ENCODE data around the gene EPB41L2. TPM values are rescaled to one million over a fixed set of nuclear protein-coding genes. Genes with fewer than 3 reads are reported as not detected.
"Not testable (repeated sequence)": the region's sequence is repeated elsewhere in the genome, so short reads cannot be mapped to it uniquely, and the experiment has no call there.

EPB41L2 gene
- total RNA-seq, 6 experiments from 2014 or later: 15.3 to 38.5 (median 24.6) TPM

- intact Hi-C loops (cut with DNase I): no loop called here
- Histone ChIP-seq H3K27ac (no peak overlapping the region), H3K4me3 (peak overlapping the region in 1 of 3 donors; percentile 3), H3K36me3 (no peaks in the 10 kb centered on the region), H3K4me1 (peaks cover 0 to 22% (median 0%) of the 10 kb centered on the region in 4 donors), H3K9me3 (no peaks in the 10 kb centered on the region), H3K27me3 (no peaks in the 10 kb centered on the region)
- DNase-seq: no peak
- 40% methylated on average over 5 of the region's 5 CpGs for WGBS (ENCODE audit: insufficient coverage, low coverage, low lambda C conversion rate, missing lambda C conversion rate)
- no peak for TF ChIP-seq POLR2A (IDR thresholded peaks at IDR 0.05)
- ATAC-seq: peak; percentile 41 to 90 (median 79)
These were observed 251.1 kb downstream of the EPB41L2 start for GRCh38 chr6:130811932-130812331.

- DNase-seq (no peak), ATAC-seq (no peak)
- WGBS (ENCODE audit: insufficient coverage, low coverage, low lambda C conversion rate, missing lambda C conversion rate): 62% methylated on average over 7 of the region's 9 CpGs
- no peak for TF ChIP-seq POLR2A (IDR thresholded peaks at IDR 0.05)
- TF ChIP-seq CTCF (IDR thresholded peaks at IDR 0.05): no peak
- Histone ChIP-seq H3K4me1 (peaks cover 0 to 12% (median 0%) of the 10 kb centered on the region in 4 donors), H3K27me3 (no peaks in the 10 kb centered on the region), H3K36me3 (no peaks in the 10 kb centered on the region), H3K9me3 (no peaks in the 10 kb centered on the region), H3K4me3 (no peak overlapping the region), H3K27ac (no peak overlapping the region)
- intact Hi-C loops (cut with DNase I): no loop called here
These were observed 252.6 kb downstream of the EPB41L2 start for GRCh38 chr6:130810307-130811030.

GRCh38 chr6:130801368-130801767 is 261.7 kb downstream of the EPB41L2 start:
- H3K4me3 ChIP-seq; H3K27me3 ChIP-seq; H3K9me3 ChIP-seq; intact Hi-C loops (cut with DNase I); ATAC-seq; H3K4me1 ChIP-seq; DNase-seq; H3K36me3 ChIP-seq; H3K27ac ChIP-seq: not testable (repeated sequence)
- 97% methylated on average over 21 of the region's 37 CpGs for WGBS (ENCODE audit: insufficient coverage, low coverage, low lambda C conversion rate, missing lambda C conversion rate)

- TF ChIP-seq POLR2A (IDR thresholded peaks at IDR 0.05): no peak
- no peak for TF ChIP-seq CTCF (IDR thresholded peaks at IDR 0.05)
- no peaks in the 10 kb centered on the region for H3K27me3 ChIP-seq
- intact Hi-C loops (cut with DNase I): no loop called here
- 93% methylated on average over 2 of the region's 2 CpGs for WGBS (ENCODE audit: insufficient coverage, low coverage, low lambda C conversion rate, missing lambda C conversion rate)
- no peak overlapping the region for H3K27ac ChIP-seq
- peaks cover 0 to 7% (median 2%) of the 10 kb centered on the region in 4 donors for H3K4me1 ChIP-seq
- no peaks in the 10 kb centered on the region for H3K36me3 ChIP-seq
- H3K4me3 ChIP-seq: no peak overlapping the region
- H3K9me3 ChIP-seq: no peaks in the 10 kb centered on the region
- no peak for ATAC-seq
- no peak for DNase-seq
These were observed 266.0 kb downstream of the EPB41L2 start for GRCh38 chr6:130797061-130797460.

GRCh38 chr6:130796313-130796905 is 266.6 kb downstream of the EPB41L2 start:
- peak; percentile 85 to 98 (median 96) for ATAC-seq
- Histone ChIP-seq H3K27ac (no peak overlapping the region), H3K4me3 (no peak overlapping the region), H3K36me3 (no peaks in the 10 kb centered on the region), H3K4me1 (peaks cover 0 to 7% (median 2%) of the 10 kb centered on the region in 4 donors), H3K9me3 (no peaks in the 10 kb centered on the region), H3K27me3 (no peaks in the 10 kb centered on the region)
- DNase-seq: peak in 1 of 3 donors; percentile 59
- intact Hi-C loops (cut with DNase I): no loop called here
- TF ChIP-seq CTCF (IDR thresholded peaks at IDR 0.05): no peak
- no peak for TF ChIP-seq POLR2A (IDR thresholded peaks at IDR 0.05)
